ENCODE measurements around the gene SFXN5.

The SFXN5 gene

DNA sequence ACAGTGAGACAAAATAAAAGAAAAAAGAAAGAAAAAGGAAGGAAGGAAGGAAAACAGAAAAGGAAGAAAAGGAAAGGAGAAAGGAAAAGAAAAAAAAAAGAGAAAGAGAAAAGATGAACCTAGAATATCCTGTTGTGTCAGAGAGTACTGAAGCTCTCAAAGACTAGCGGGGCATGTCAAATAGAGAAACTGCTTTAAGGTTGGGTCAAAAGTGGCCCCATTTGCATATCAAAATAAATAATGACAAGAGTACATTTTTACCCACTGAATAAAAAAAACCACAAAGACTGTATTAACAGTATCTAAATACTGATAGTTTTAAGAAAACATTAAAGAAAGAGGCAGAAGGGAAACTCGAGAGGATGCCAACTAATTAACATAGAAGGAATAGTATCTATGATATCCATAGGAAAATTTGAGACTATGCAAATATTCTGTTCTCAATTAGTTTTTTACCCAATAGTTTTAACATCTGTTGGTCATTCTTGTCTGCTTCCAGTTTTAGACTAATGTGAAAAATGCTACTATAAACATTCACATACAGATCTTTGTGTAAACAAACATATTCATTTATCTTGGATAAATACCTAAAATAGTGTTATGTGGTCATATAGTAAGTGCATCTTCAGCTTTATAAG is 53.2 kb downstream of the SFXN5 start:
- intact Hi-C loops (cut with DNase I; ENCODE audit: low total_unique reads), result no loop called here
- peaks cover 0 to 17% (median 1%) of the 10 kb centered on the region in 4 donors for H3K4me1 ChIP-seq
- no peak for DNase-seq
- no peak overlapping the region for H3K4me3 ChIP-seq
- H3K27ac ChIP-seq, result no peak overlapping the region
- no peaks in the 10 kb centered on the region for H3K9me3 ChIP-seq
- no peaks in the 10 kb centered on the region for H3K27me3 ChIP-seq
- no peak for TF ChIP-seq CTCF (IDR thresholded peaks at IDR 0.05)
- H3K36me3 ChIP-seq, result peaks cover 0 to 15% (median 9%) of the 10 kb centered on the region in 3 donors

GRCh38 chr2:73013936-73014335 is 57.6 kb downstream of the SFXN5 start:
- Histone ChIP-seq H3K9me3 (no peaks in the 10 kb centered on the region), H3K4me1 (no peaks in the 10 kb centered on the region), H3K4me3 (no peak overlapping the region), H3K27me3 (no peaks in the 10 kb centered on the region), H3K27ac (no peak overlapping the region), H3K36me3 (peaks cover 0 to 4% (median 4%) of the 10 kb centered on the region in 3 donors)
- intact Hi-C loops (cut with DNase I; ENCODE audit: low total_unique reads), result no loop called here
- DNase-seq, result no peak
- TF ChIP-seq CTCF (IDR thresholded peaks at IDR 0.05), result no peak

GRCh38 chr2:73009177-73009839 is 62.2 kb downstream of the SFXN5 start:
- intact Hi-C loops (cut with DNase I; ENCODE audit: low total_unique reads), result no loop called here
- Histone ChIP-seq H3K36me3 (peaks cover 0 to 15% (median 9%) of the 10 kb centered on the region in 3 donors), H3K4me3 (no peak overlapping the region), H3K4me1 (peaks cover 0 to 12% (median 0%) of the 10 kb centered on the region in 4 donors), H3K27ac (no peak overlapping the region), H3K9me3 (no peaks in the 10 kb centered on the region), H3K27me3 (no peaks in the 10 kb centered on the region)
- peak in 1 of 2 donors; percentile 48 for DNase-seq
- TF ChIP-seq CTCF (IDR thresholded peaks at IDR 0.05), result no peak

DNA sequence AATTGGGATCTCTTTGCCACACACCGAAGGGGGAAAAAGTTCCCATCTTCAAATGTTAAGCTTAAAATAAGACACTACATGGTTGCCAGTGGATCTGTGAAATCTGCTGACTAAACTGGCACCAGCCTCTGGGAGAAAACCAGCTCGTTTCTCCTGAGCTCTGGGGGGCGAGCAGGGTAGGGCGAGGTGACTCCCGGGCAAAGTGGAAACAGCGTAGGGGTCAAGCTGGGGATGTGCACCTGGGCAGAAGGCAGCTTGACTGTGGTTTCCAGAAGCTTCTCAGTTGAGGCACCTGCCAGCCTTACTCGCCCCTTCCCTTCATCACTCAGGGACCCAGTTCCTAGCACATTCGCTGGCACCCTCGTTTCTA is 62.8 kb downstream of the SFXN5 start:
- DNase-seq, result peak in 1 of 2 donors; percentile 15
- no peak for TF ChIP-seq CTCF (IDR thresholded peaks at IDR 0.05)
- H3K4me1 ChIP-seq, result peaks cover 0 to 12% (median 0%) of the 10 kb centered on the region in 4 donors
- H3K27ac ChIP-seq, result no peak overlapping the region
- peaks cover 0 to 15% (median 9%) of the 10 kb centered on the region in 3 donors for H3K36me3 ChIP-seq
- no peak overlapping the region for H3K4me3 ChIP-seq
- H3K27me3 ChIP-seq, result no peaks in the 10 kb centered on the region
- no peaks in the 10 kb centered on the region for H3K9me3 ChIP-seq
- intact Hi-C loops (cut with DNase I; ENCODE audit: low total_unique reads), result no loop called here

GRCh38 chr2:73007991-73008765 is 63.3 kb downstream of the SFXN5 start:
- peak in 1 of 2 donors; percentile 31 for DNase-seq
- Histone ChIP-seq H3K27ac (no peak overlapping the region), H3K27me3 (no peaks in the 10 kb centered on the region), H3K36me3 (peaks cover 0 to 15% (median 9%) of the 10 kb centered on the region in 3 donors), H3K4me1 (peaks cover 0 to 12% (median 0%) of the 10 kb centered on the region in 4 donors), H3K9me3 (no peaks in the 10 kb centered on the region), H3K4me3 (no peak overlapping the region)
- intact Hi-C loops (cut with DNase I; ENCODE audit: low total_unique reads), result no loop called here
- no peak for TF ChIP-seq CTCF (IDR thresholded peaks at IDR 0.05)
